ENCODE data around the gene TNFRSF12A. TPM values are rescaled to one million over a fixed set of nuclear protein-coding genes. Genes with fewer than 3 reads are reported as not detected.

TNFRSF12A gene
- total and polyA plus RNA-seq, 2 of the 13 experiments (the other 11 are each of a cell fraction or from before 2014, with no cell fraction given), result 61.9 to 66.0 TPM

- TF ChIP-seq ZNF687 (CRISPR knock-in tag; IDR thresholded peaks at IDR 0.05) (peak; percentile 43; the same call in 1 of the 2 replicates), SMARCC2 (IDR thresholded peaks at IDR 0.05) (no peak), ZSCAN30 (CRISPR knock-in tag; IDR thresholded peaks at IDR 0.05) (no peak), ZMAT3 (CRISPR knock-in tag; conservative IDR thresholded peaks at IDR 0.05) (no peak), ZNF446 (CRISPR knock-in tag; IDR thresholded peaks at IDR 0.05) (0 out of 2 replicates have a peak, but pooled peaks have one; percentile 42), ZNF292 (CRISPR knock-in tag; IDR thresholded peaks at IDR 0.05; ENCODE audit: borderline replicate concordance, low read depth) (0 out of 2 replicates have a peak, but pooled peaks have one; percentile 33), CBX5 (CRISPR knock-in tag; IDR thresholded peaks at IDR 0.05; ENCODE audit: borderline replicate concordance) (no peak), PATZ1 (CRISPR knock-in tag; IDR thresholded peaks at IDR 0.05) (peak; percentile 2; the same call in 1 of the 2 replicates)
These were observed 25.8 kb downstream of the TNFRSF12A start, which contains the start of gene MMP25 (continued) for GRCh38 chr16:3045758-3046640.

Measured in HepG2 (cell line).